WTC11 (cell line): ENCODE results near the gene ODAD4. TPM values are rescaled to one million over a fixed set of nuclear protein-coding genes. Genes with fewer than 3 reads are reported as not detected.

Source experiments
- ATAC-seq: fragments of 200-7000 bp; cut with Tn5 transposase; 2 replicates; pipeline ENCODE4 v1.10.0; 2021; ENCODE audit warnings: mild to moderate bottlenecking, moderate library complexity
- CTCF ChIA-PET: fragments of 300-600 bp; sonication (Branson Sonifier 250); formaldehyde crosslinking; loops from one replicate; lab custom pipeline; 2021; ENCODE audit warnings: antibody characterized with exemption; lab: Charles Lee
- POLR2A ChIA-PET: fragments of 350-600 bp; sonication (Branson Sonifier 250); formaldehyde crosslinking; loops from one replicate; lab custom pipeline; 2021; ENCODE audit warnings: antibody characterized with exemption; lab: Charles Lee
- DNase-seq: peaks from one replicate; pipeline ENCODE4 v3.0.0; 2021; ENCODE audit warnings: low spot score
- H3K27ac Mint-ChIP-seq: 2 replicates; pipeline ENCODE4 v1.8.0; 2021; ENCODE audit warnings: mixed read lengths
- H3K27me3 Mint-ChIP-seq: 2 replicates; pipeline ENCODE4 v1.8.0; 2021; ENCODE audit warnings: low read depth, mild to moderate bottlenecking, moderate library complexity, mixed read lengths
- H3K36me3 Mint-ChIP-seq: 2 replicates; pipeline ENCODE4 v1.8.0; 2021; ENCODE audit warnings: mixed read lengths
- H3K4me1 Mint-ChIP-seq: 2 replicates; pipeline ENCODE4 v1.8.0; 2022; ENCODE audit warnings: mixed read lengths
- H3K4me3 Mint-ChIP-seq: 2 replicates; pipeline ENCODE4 v1.8.0; 2021; ENCODE audit warnings: mild to moderate bottlenecking, moderate library complexity, mixed read lengths
- H3K9me3 Mint-ChIP-seq: 2 replicates; pipeline ENCODE4 v1.8.0; 2021; ENCODE audit warnings: mixed read lengths
- ELF4 ChIP-seq: sonication (generic); formaldehyde crosslinking; IDR thresholded peaks from 2 replicates; pipeline ENCODE4 v1.8.1; 2022; ENCODE audit warnings: low read depth, mild to moderate bottlenecking, moderate library complexity, missing genetic modification reagents
- FOXJ3 ChIP-seq: sonication (generic); formaldehyde crosslinking; IDR thresholded peaks from 2 replicates; pipeline ENCODE4 v1.9.0; 2021; ENCODE audit warnings: missing genetic modification reagents, mild to moderate bottlenecking, borderline replicate concordance
- GRHL2 ChIP-seq: fragments of 250-450 bp; sonication (Bioruptor Pico); IDR thresholded peaks from 2 replicates; pipeline ENCODE4 v1.8.0; 2022; ENCODE audit warnings: mild to moderate bottlenecking, moderate library complexity; ENCODE audit not compliant: insufficient replicate concordance, severe bottlenecking
- KAT7 ChIP-seq: sonication (generic); formaldehyde crosslinking; IDR thresholded peaks from 2 replicates; pipeline ENCODE4 v1.8.1; 2023; ENCODE audit warnings: missing genetic modification reagents, mild to moderate bottlenecking, borderline replicate concordance
- MYBL2 ChIP-seq: sonication (generic); formaldehyde crosslinking; IDR thresholded peaks from 2 replicates; pipeline ENCODE4 v1.8.1; 2023; ENCODE audit warnings: mild to moderate bottlenecking, moderate library complexity, missing genetic modification reagents
- NFATC4 ChIP-seq: fragments of 250-450 bp; sonication (Bioruptor Pico); IDR thresholded peaks from 2 replicates; pipeline ENCODE4 v1.9.0; 2021; ENCODE audit warnings: mild to moderate bottlenecking
- NR3C1 ChIP-seq: sonication (generic); formaldehyde crosslinking; conservative IDR thresholded peaks from 2 replicates; pipeline ENCODE4 v1.8.1; 2023; ENCODE audit warnings: low read depth, mild to moderate bottlenecking, missing genetic modification reagents
- PRRX2 ChIP-seq: fragments of 250-450 bp; sonication (Bioruptor Pico); IDR thresholded peaks from 2 replicates; pipeline ENCODE4 v1.8.0; 2021; ENCODE audit warnings: mild to moderate bottlenecking
- RELA ChIP-seq: sonication (generic); formaldehyde crosslinking; IDR thresholded peaks from 2 replicates; pipeline ENCODE4 v1.8.1; 2022; ENCODE audit warnings: missing genetic modification reagents, mild to moderate bottlenecking, borderline replicate concordance
- SMAD4 ChIP-seq: sonication (generic); formaldehyde crosslinking; IDR thresholded peaks from 2 replicates; pipeline ENCODE4 v1.8.0; 2022; ENCODE audit warnings: mild to moderate bottlenecking, missing genetic modification reagents
- ZNF396 ChIP-seq: fragments of 250-450 bp; sonication (Bioruptor Pico); IDR thresholded peaks from 2 replicates; pipeline ENCODE4 v1.8.0; 2021; ENCODE audit warnings: mild to moderate bottlenecking, moderate library complexity, borderline replicate concordance
- ZNF423 ChIP-seq: fragments of 250-450 bp; sonication (Bioruptor Pico); IDR thresholded peaks from 2 replicates; pipeline ENCODE4 v2.1.2; 2022; ENCODE audit warnings: mild to moderate bottlenecking, moderate library complexity
- total RNA-seq: library from RNA; stranded (reverse); gene quantifications from 3 replicates; pipeline ENCODE4 v1.2.3, GENCODE V29; 2021
- TF ChIP-seq, protein P1 (sequence below): sonication (generic); formaldehyde crosslinking; IDR thresholded peaks from 2 replicates; pipeline ENCODE4 v1.8.0; 2022; ENCODE audit warnings: mild to moderate bottlenecking, missing genetic modification reagents
- TF ChIP-seq, protein P2 (sequence below): sonication (generic); formaldehyde crosslinking; IDR thresholded peaks from 2 replicates; pipeline ENCODE4 v1.8.0; 2023; ENCODE audit warnings: mild to moderate bottlenecking, missing genetic modification reagents
- TF ChIP-seq, protein P3 (sequence below): sonication (generic); formaldehyde crosslinking; IDR thresholded peaks from 2 replicates; pipeline ENCODE4 v1.8.1; 2023; ENCODE audit warnings: mild to moderate bottlenecking, missing genetic modification reagents
- TF ChIP-seq, protein P4 (sequence below): sonication (generic); formaldehyde crosslinking; IDR thresholded peaks from 2 replicates; pipeline ENCODE4 v1.8.0; 2022; ENCODE audit warnings: mild to moderate bottlenecking, missing genetic modification reagents
- TF ChIP-seq, protein P5 (sequence below): sonication (generic); formaldehyde crosslinking; IDR thresholded peaks from 2 replicates; pipeline ENCODE4 v1.8.0; 2023; ENCODE audit warnings: missing genetic modification reagents, mild to moderate bottlenecking, borderline replicate concordance
- TF ChIP-seq, protein P6 (sequence below): sonication (generic); formaldehyde crosslinking; IDR thresholded peaks from 2 replicates; pipeline ENCODE4 v1.8.0; 2022; ENCODE audit warnings: missing genetic modification reagents

The ODAD4 gene
- total RNA-seq, 1 experiment from 2014 or later: 1.9 TPM

DNA sequence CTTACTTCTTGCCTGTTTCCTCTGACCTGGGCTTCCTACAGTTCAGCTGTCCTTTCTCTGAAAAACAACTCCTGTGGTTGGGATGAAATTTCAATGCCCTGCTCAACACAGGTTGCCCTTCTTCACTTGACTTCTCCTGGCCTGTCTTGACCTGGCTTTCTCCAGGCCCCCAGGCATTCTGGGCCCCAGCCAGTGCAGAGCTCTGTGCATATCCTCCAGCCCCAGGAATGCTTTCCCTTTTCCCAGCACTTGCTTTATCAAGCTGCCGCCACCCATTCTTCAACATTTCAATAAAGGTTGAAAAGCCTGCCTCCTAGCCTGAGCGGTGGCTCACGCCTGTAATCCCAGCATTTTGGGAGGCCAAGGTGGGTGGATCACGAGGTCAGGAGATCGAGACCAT, 10.8 kb downstream of the ODAD4 start (continued):
- TF ChIP-seq ZNF423: no peak
- TF ChIP-seq ZNF396 (CRISPR knock-in tag): no peak
- TF ChIP-seq, protein P1, sequence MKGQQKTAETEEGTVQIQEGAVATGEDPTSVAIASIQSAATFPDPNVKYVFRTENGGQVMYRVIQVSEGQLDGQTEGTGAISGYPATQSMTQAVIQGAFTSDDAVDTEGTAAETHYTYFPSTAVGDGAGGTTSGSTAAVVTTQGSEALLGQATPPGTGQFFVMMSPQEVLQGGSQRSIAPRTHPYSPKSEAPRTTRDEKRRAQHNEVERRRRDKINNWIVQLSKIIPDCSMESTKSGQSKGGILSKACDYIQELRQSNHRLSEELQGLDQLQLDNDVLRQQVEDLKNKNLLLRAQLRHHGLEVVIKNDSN (CRISPR knock-in tag): no peak
- TF ChIP-seq FOXJ3: no peak
- no peak for TF ChIP-seq ELF4 (CRISPR knock-in tag)
- TF ChIP-seq, protein P2, sequence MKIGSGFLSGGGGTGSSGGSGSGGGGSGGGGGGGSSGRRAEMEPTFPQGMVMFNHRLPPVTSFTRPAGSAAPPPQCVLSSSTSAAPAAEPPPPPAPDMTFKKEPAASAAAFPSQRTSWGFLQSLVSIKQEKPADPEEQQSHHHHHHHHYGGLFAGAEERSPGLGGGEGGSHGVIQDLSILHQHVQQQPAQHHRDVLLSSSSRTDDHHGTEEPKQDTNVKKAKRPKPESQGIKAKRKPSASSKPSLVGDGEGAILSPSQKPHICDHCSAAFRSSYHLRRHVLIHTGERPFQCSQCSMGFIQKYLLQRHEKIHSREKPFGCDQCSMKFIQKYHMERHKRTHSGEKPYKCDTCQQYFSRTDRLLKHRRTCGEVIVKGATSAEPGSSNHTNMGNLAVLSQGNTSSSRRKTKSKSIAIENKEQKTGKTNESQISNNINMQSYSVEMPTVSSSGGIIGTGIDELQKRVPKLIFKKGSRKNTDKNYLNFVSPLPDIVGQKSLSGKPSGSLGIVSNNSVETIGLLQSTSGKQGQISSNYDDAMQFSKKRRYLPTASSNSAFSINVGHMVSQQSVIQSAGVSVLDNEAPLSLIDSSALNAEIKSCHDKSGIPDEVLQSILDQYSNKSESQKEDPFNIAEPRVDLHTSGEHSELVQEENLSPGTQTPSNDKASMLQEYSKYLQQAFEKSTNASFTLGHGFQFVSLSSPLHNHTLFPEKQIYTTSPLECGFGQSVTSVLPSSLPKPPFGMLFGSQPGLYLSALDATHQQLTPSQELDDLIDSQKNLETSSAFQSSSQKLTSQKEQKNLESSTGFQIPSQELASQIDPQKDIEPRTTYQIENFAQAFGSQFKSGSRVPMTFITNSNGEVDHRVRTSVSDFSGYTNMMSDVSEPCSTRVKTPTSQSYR (CRISPR knock-in tag): no peak
- TF ChIP-seq KAT7: no peak
- no peak for TF ChIP-seq NFATC4

DNA sequence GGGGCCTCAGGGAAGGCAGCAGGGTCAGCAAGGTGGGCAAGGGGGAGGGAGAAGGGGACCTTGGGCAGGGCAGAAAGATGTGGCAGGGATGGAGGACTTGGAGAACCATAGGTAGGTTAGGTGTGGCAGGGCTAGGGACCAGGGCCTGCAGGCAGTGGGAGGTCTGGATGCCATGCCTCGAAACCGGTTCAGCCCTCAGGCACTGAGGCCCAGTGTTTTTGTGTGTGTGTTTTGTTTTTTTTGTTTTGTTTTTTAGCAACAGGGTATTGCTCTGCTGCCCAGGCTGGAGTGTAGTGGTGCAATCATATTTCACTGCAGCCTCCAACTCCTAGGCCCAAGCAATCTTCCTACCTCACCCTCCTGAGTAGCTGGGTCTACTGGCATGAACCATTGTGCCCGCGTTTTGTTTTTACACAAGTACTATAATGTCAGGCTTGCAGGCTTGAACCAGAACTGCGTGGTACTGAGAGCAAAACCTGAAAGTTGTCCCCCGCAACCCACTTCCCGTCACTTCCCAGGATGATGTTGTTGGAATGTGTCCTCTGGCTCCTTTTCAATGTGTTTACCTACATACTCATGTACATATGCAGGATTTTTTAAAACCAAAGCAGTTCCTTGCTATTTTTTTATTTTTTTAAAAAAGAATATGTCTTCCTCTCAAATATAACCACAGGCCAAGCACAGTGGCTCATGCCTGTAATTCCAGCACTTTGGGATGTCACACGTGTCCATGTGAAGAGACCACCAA, 12.4 kb downstream of the ODAD4 start:
- ATAC-seq (no peak), DNase-seq (no peak)
- CTCF ChIA-PET: interaction anchor here (1.2 kb wide), 1 partner anchor 17 kb away, joined by 3 read pairs; no protein-coding TSS in a partner anchor
- Mint-ChIP-seq H3K36me3 (no peaks in the 10 kb centered on the region), H3K9me3 (no peaks in the 10 kb centered on the region), H3K4me1 (no peaks in the 10 kb centered on the region), H3K4me3 (no peak overlapping the region), H3K27me3 (no peaks in the 10 kb centered on the region), H3K27ac (peak overlapping the region; percentile 47)
- TF ChIP-seq GRHL2 (CRISPR knock-in tag) (no peak), MYBL2 (CRISPR knock-in tag) (no peak)
- TF ChIP-seq, protein P3, sequence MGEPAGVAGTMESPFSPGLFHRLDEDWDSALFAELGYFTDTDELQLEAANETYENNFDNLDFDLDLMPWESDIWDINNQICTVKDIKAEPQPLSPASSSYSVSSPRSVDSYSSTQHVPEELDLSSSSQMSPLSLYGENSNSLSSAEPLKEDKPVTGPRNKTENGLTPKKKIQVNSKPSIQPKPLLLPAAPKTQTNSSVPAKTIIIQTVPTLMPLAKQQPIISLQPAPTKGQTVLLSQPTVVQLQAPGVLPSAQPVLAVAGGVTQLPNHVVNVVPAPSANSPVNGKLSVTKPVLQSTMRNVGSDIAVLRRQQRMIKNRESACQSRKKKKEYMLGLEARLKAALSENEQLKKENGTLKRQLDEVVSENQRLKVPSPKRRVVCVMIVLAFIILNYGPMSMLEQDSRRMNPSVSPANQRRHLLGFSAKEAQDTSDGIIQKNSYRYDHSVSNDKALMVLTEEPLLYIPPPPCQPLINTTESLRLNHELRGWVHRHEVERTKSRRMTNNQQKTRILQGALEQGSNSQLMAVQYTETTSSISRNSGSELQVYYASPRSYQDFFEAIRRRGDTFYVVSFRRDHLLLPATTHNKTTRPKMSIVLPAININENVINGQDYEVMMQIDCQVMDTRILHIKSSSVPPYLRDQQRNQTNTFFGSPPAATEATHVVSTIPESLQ (CRISPR knock-in tag): no peak
- TF ChIP-seq, protein P4, sequence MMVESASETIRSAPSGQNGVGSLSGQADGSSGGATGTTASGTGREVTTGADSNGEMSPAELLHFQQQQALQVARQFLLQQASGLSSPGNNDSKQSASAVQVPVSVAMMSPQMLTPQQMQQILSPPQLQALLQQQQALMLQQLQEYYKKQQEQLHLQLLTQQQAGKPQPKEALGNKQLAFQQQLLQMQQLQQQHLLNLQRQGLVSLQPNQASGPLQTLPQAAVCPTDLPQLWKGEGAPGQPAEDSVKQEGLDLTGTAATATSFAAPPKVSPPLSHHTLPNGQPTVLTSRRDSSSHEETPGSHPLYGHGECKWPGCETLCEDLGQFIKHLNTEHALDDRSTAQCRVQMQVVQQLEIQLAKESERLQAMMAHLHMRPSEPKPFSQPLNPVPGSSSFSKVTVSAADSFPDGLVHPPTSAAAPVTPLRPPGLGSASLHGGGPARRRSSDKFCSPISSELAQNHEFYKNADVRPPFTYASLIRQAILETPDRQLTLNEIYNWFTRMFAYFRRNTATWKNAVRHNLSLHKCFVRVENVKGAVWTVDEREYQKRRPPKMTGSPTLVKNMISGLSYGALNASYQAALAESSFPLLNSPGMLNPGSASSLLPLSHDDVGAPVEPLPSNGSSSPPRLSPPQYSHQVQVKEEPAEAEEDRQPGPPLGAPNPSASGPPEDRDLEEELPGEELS: no peak
- POLR2A ChIA-PET: no interaction called here

DNA sequence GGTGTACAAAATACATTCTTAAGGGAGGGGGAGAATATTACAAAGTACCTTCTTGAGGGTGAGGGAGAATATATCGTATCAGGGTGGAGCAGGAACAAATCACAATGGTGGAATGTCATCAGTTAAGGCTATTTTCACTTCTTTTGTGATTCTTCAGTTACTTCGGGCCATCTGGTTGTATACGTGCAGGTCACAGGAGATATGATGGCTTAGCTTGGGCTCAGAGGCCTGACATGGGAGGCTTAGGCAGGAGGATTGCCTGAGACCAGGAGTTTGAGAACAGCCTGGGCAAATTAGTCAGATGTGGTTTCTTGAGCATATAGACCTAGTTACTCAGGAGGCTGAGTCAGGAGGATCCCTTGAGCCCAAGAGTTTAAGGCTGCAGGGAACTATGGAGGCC, 13.1 kb downstream of the ODAD4 start:
- H3K27me3 Mint-ChIP-seq: no peaks in the 10 kb centered on the region
- DNase-seq (no peak), ATAC-seq (no peak)
- POLR2A ChIA-PET: no interaction called here
- peak overlapping the region; percentile 47 for H3K27ac Mint-ChIP-seq
- no peaks in the 10 kb centered on the region for H3K4me1 Mint-ChIP-seq
- H3K9me3 Mint-ChIP-seq: no peaks in the 10 kb centered on the region
- H3K36me3 Mint-ChIP-seq: no peaks in the 10 kb centered on the region
- CTCF ChIA-PET: no interaction called here
- H3K4me3 Mint-ChIP-seq: no peak overlapping the region
- TF ChIP-seq NR3C1 (CRISPR knock-in tag) (no peak), SMAD4 (CRISPR knock-in tag) (no peak), RELA (CRISPR knock-in tag) (no peak), PRRX2 (CRISPR knock-in tag) (no peak)
- TF ChIP-seq, protein P5, sequence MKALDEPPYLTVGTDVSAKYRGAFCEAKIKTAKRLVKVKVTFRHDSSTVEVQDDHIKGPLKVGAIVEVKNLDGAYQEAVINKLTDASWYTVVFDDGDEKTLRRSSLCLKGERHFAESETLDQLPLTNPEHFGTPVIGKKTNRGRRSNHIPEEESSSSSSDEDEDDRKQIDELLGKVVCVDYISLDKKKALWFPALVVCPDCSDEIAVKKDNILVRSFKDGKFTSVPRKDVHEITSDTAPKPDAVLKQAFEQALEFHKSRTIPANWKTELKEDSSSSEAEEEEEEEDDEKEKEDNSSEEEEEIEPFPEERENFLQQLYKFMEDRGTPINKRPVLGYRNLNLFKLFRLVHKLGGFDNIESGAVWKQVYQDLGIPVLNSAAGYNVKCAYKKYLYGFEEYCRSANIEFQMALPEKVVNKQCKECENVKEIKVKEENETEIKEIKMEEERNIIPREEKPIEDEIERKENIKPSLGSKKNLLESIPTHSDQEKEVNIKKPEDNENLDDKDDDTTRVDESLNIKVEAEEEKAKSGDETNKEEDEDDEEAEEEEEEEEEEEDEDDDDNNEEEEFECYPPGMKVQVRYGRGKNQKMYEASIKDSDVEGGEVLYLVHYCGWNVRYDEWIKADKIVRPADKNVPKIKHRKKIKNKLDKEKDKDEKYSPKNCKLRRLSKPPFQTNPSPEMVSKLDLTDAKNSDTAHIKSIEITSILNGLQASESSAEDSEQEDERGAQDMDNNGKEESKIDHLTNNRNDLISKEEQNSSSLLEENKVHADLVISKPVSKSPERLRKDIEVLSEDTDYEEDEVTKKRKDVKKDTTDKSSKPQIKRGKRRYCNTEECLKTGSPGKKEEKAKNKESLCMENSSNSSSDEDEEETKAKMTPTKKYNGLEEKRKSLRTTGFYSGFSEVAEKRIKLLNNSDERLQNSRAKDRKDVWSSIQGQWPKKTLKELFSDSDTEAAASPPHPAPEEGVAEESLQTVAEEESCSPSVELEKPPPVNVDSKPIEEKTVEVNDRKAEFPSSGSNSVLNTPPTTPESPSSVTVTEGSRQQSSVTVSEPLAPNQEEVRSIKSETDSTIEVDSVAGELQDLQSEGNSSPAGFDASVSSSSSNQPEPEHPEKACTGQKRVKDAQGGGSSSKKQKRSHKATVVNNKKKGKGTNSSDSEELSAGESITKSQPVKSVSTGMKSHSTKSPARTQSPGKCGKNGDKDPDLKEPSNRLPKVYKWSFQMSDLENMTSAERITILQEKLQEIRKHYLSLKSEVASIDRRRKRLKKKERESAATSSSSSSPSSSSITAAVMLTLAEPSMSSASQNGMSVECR (CRISPR knock-in tag): no peak
- TF ChIP-seq, protein P6, sequence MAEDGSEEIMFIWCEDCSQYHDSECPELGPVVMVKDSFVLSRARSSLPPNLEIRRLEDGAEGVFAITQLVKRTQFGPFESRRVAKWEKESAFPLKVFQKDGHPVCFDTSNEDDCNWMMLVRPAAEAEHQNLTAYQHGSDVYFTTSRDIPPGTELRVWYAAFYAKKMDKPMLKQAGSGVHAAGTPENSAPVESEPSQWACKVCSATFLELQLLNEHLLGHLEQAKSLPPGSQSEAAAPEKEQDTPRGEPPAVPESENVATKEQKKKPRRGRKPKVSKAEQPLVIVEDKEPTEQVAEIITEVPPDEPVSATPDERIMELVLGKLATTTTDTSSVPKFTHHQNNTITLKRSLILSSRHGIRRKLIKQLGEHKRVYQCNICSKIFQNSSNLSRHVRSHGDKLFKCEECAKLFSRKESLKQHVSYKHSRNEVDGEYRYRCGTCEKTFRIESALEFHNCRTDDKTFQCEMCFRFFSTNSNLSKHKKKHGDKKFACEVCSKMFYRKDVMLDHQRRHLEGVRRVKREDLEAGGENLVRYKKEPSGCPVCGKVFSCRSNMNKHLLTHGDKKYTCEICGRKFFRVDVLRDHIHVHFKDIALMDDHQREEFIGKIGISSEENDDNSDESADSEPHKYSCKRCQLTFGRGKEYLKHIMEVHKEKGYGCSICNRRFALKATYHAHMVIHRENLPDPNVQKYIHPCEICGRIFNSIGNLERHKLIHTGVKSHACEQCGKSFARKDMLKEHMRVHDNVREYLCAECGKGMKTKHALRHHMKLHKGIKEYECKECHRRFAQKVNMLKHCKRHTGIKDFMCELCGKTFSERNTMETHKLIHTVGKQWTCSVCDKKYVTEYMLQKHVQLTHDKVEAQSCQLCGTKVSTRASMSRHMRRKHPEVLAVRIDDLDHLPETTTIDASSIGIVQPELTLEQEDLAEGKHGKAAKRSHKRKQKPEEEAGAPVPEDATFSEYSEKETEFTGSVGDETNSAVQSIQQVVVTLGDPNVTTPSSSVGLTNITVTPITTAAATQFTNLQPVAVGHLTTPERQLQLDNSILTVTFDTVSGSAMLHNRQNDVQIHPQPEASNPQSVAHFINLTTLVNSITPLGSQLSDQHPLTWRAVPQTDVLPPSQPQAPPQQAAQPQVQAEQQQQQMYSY (CRISPR knock-in tag): no peak
